Endothelial cell of umbilical vein (primary cell): ENCODE data around the gene ADCY9. TPM values are rescaled to one million over a fixed set of nuclear protein-coding genes. Genes with fewer than 3 reads are reported as not detected.

Source experiments
- BruUV-seq: library from RNA; stranded (reverse); fragments of 400-500 nt; replicated peaks from 2 replicates; lab custom pipeline; 2021; lab: Mats Ljungman, UMichigan
- CTCF ChIA-PET: fragments of 300-600, 350-600 bp; sonication (Branson Sonifier 250); formaldehyde crosslinking; loops from one replicate; lab custom pipeline; 2021; ENCODE audit warnings: antibody characterized with exemption, inconsistent platforms; lab: Charles Lee
- POLR2A ChIA-PET: fragments of 300-600, 350-600 bp; sonication (Branson Sonifier 250); formaldehyde crosslinking; loops from one replicate; lab custom pipeline; 2021; ENCODE audit warnings: antibody characterized with exemption, inconsistent platforms; lab: Charles Lee
- DNase-seq: peaks from one replicate; pipeline ENCODE4 v3.0.0-alpha.2; 2011; ENCODE audit warnings: low read depth, low spot score
- FAIRE-seq: peaks from 2 replicates; lab custom pipeline; 2011; peaks lifted over from hg19 to GRCh38; lab: Jason Lieb, UNC
- H2AFZ ChIP-seq: 2 replicates; pipeline ENCODE4 v1.6.0; 2012; ENCODE audit warnings: low read depth, low read length, control low read depth, inconsistent platforms
- H3K27ac ChIP-seq: 2 replicates; pipeline ENCODE4 v1.5.1; 2011; ENCODE audit warnings: low read depth, mild to moderate bottlenecking, control low read depth, low read length, moderate library complexity; ENCODE audit not compliant: insufficient read depth
- H3K27me3 ChIP-seq, 2 experiments: 2 replicates each; pipeline versions ENCODE4 v1.6.0 to v1.6.1; 2011; ENCODE audit warnings: low read length in 2 of 2, mixed read lengths in 1 of 2; ENCODE audit not compliant: control insufficient read depth in 2 of 2, insufficient read depth in 2 of 2
- H3K36me3 ChIP-seq, 2 experiments: 2 replicates in 1 of 2; 3 replicates in 1 of 2; pipeline ENCODE4 v1.5.1; 2011; ENCODE audit warnings: low read length in 2 of 2, mild to moderate bottlenecking in 1 of 2, moderate library complexity in 1 of 2; ENCODE audit not compliant: control insufficient read depth in 2 of 2, insufficient read depth in 2 of 2; ENCODE audit errors: extremely low read depth in 1 of 2
- H3K4me1 ChIP-seq: 3 replicates; pipeline ENCODE4 v1.5.1; 2011; ENCODE audit warnings: mild to moderate bottlenecking, low read length; ENCODE audit not compliant: control insufficient read depth, insufficient read depth; ENCODE audit errors: extremely low read depth
- H3K4me2 ChIP-seq: 2 replicates; pipeline ENCODE4 v1.6.1; 2011; ENCODE audit warnings: low read length, control low read depth, mixed read lengths; ENCODE audit not compliant: insufficient read depth
- H3K4me3 ChIP-seq, 3 experiments: fragments of 200-600 bp in 1 of 3; sonication (generic), shearing (Covaris generic) in 1 of 3; replicated peaks in 1 of 3; 2 replicates each; pipeline ENCODE4 v1.5.1; 2011 to 2016; ENCODE audit warnings: control low read depth in 3 of 3, low read length in 3 of 3, mild to moderate bottlenecking in 2 of 3, inconsistent platforms in 1 of 3, low read depth in 1 of 3, moderate library complexity in 1 of 3; ENCODE audit not compliant: insufficient read depth in 1 of 3
- H3K79me2 ChIP-seq: 2 replicates; pipeline ENCODE4 v1.6.0; 2012; ENCODE audit warnings: low read length, inconsistent platforms; ENCODE audit not compliant: control insufficient read depth, insufficient read depth
- H3K9ac ChIP-seq: replicated peaks from 2 replicates; pipeline ENCODE3; 2011; ENCODE audit warnings: low read length, control low read depth; ENCODE audit not compliant: insufficient read depth; ENCODE audit errors: extremely low read depth
- H3K9me1 ChIP-seq: replicated peaks from 3 replicates; pipeline ENCODE4 v1.6.0; 2011; ENCODE audit warnings: mild to moderate bottlenecking, low read length; ENCODE audit not compliant: control insufficient read depth, insufficient read depth; ENCODE audit errors: extremely low read depth
- H3K9me3 ChIP-seq: replicated peaks from 2 replicates; pipeline ENCODE4 v1.5.1; 2012; ENCODE audit warnings: low read length, inconsistent platforms; ENCODE audit not compliant: control insufficient read depth, insufficient read depth
- H4K20me1 ChIP-seq: replicated peaks from 2 replicates; pipeline ENCODE3; 2011; ENCODE audit warnings: mild to moderate bottlenecking, low read length; ENCODE audit not compliant: control insufficient read depth, insufficient read depth; ENCODE audit errors: extremely low read depth
- EZH2 ChIP-seq: IDR thresholded peaks from 2 replicates; pipeline ENCODE4 v1.6.1; 2012; ENCODE audit warnings: borderline replicate concordance, low read depth, mild to moderate bottlenecking, moderate library complexity, low read length, inconsistent platforms; ENCODE audit not compliant: severe bottlenecking
- FOS ChIP-seq: IDR thresholded peaks from 2 replicates; pipeline ENCODE4 v1.6.1; 2011; ENCODE audit warnings: mild to moderate bottlenecking, low read length, moderate library complexity, borderline replicate concordance; ENCODE audit not compliant: insufficient read depth
- GATA2 ChIP-seq: IDR thresholded peaks from 2 replicates; pipeline ENCODE4 v1.7.0; 2011; ENCODE audit warnings: low read depth, mild to moderate bottlenecking, moderate library complexity, mixed read lengths, low read length; ENCODE audit not compliant: insufficient read length, insufficient read depth
- JUN ChIP-seq: IDR thresholded peaks from 2 replicates; pipeline ENCODE4 v1.6.1; 2011; ENCODE audit warnings: borderline replicate concordance, low read depth; ENCODE audit not compliant: insufficient read length, insufficient read depth
- MYC ChIP-seq: IDR thresholded peaks from one replicate; pipeline ENCODE4 v1.6.1; 2011; ENCODE audit warnings: mild to moderate bottlenecking, low read depth, low read length
- POLR2A ChIP-seq: IDR thresholded peaks from 2 replicates; pipeline ENCODE4 v1.6.1; 2012; ENCODE audit warnings: low read depth, mild to moderate bottlenecking, control low read depth, low read length
- POLR2AphosphoS5 ChIP-seq: IDR thresholded peaks from 2 replicates; pipeline ENCODE4 v1.6.1; 2012; ENCODE audit warnings: low read depth, mild to moderate bottlenecking, control low read depth, low read length, moderate library complexity; ENCODE audit not compliant: insufficient read depth
- dilution Hi-C: fragments of 300-500 bp; cut with MboI; formaldehyde crosslinking; loops from one replicate; pipeline ENCODE4 v1.15.0; 2019; ENCODE audit warnings: low sequenced_read_pairs; ENCODE audit not compliant: extremely low pct_ligation_motif_present
- intact Hi-C: fragments of 100-400 bp; cut with micrococcal nuclease; formaldehyde crosslinking; loops from one replicate; pipeline ENCODE4 v1.10.0; 2022
- polyA plus RNA-seq, 4 experiments: library from polyadenylated mRNA; depleted of rRNA in 3 of 4; stranded (reverse) in 3 of 4; unstranded in 1 of 4; fragments of >200 nt; gene quantifications; 2 replicates each; pipeline versions ENCODE4 v1.2.1 to v1.2.3, GENCODE V29; 2011 to 2012; ENCODE audit warnings: missing spikeins in 1 of 4
- total RNA-seq: library from RNA; stranded (reverse); gene quantifications from 2 replicates; pipeline ENCODE4 v1.2.3, GENCODE V29; 2021
- TF ChIP-seq, protein P1 (sequence below): IDR thresholded peaks from 2 replicates; pipeline ENCODE4 v1.6.1; 2011; ENCODE audit not compliant: insufficient read depth, insufficient read length
- TF ChIP-seq, protein P2 (sequence below), 2 donors: IDR thresholded peaks; 1 replicate in 1 of 2; 2 replicates in 1 of 2; pipeline ENCODE4 v1.5.1; 2011; ENCODE audit warnings: low read length in 2 of 2, mild to moderate bottlenecking in 2 of 2, moderate library complexity in 2 of 2, control low read depth in 1 of 2, inconsistent platforms in 1 of 2, low read depth in 1 of 2; ENCODE audit not compliant: insufficient read depth in 1 of 2; ENCODE audit errors: extremely low read depth in 1 of 2

Gene ADCY9
- total and polyA plus RNA-seq, 2 donors (not counting 3 experiments of a cell fraction or from before 2014, with no cell fraction given) = 6.8 to 14.0 TPM

DNA sequence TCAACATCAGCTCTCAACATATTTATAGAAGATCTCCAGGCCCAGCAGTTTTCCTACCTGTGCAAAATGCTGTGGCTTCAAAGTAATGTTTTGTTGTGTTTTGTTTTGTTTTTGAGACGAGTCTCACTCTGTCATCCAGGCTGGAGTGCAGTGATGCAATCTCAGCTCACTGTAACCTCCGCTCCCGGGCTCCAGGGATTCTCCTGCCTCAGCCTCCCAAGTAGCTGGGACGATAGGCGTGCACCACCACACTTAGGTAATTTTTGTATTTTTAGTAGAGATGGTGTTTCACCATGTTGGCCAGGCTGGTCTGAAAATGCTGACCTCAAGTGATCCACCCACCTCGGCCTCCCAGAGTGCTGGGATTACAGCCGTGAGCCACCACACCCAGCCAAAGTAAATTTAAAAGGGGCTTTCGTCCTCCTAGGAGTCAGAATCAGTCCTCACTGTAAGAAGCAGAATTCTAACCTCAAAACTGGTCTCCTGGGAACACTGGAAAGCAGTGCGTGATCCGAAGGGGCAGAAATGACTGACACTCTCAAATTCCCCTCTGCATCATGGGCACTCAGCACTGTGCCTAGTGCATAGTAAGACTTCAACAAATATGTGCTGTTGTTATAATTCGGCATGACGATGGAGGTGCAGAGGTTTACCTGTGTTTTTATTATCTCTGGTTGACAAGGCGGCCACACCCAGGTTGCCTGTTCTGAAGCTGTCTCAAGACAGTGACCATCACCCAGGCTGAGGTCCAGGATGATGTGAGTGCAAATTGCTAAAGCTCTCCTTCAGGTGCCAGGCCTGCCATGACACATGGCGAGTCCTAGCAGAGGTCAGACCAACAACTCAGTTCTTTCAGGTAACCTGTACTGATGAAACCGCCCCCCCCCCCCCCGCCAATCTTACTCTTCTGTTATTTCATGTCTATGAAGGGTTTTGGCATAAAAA is 59.8 kb downstream of the ADCY9 start:
- Histone ChIP-seq H4K20me1 (no peaks in the 10 kb centered on the region), H3K4me3 (no peak overlapping the region), H3K27ac (no peak overlapping the region), H3K79me2 (no peaks in the 10 kb centered on the region), H3K27me3 (no peaks in the 10 kb centered on the region), H3K9ac (no peak overlapping the region), H3K36me3 (no peaks in the 10 kb centered on the region), H3K4me1 (peaks cover 24% of the 10 kb centered on the region), H3K9me1 (no peaks in the 10 kb centered on the region), H3K4me2 (no peak overlapping the region), H2AFZ (no peak overlapping the region), H3K9me3 (no peaks in the 10 kb centered on the region)
- ChIA-PET CTCF (no interaction called here), POLR2A (no interaction called here)
- intact Hi-C loops (no loop called here), dilution Hi-C loops (no loop called here)
- FAIRE-seq (no peak), DNase-seq (no peak)
- no TSS peak for BruUV-seq
- no peak for TF ChIP-seq POLR2A
- TF ChIP-seq, protein P1, sequence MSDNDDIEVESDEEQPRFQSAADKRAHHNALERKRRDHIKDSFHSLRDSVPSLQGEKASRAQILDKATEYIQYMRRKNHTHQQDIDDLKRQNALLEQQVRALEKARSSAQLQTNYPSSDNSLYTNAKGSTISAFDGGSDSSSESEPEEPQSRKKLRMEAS = no peak
- TF ChIP-seq FOS = no peak
- TF ChIP-seq GATA2 = no peak
- no peak for TF ChIP-seq JUN
- no peak for TF ChIP-seq POLR2AphosphoS5
- no peak for TF ChIP-seq MYC
- TF ChIP-seq, protein P2, sequence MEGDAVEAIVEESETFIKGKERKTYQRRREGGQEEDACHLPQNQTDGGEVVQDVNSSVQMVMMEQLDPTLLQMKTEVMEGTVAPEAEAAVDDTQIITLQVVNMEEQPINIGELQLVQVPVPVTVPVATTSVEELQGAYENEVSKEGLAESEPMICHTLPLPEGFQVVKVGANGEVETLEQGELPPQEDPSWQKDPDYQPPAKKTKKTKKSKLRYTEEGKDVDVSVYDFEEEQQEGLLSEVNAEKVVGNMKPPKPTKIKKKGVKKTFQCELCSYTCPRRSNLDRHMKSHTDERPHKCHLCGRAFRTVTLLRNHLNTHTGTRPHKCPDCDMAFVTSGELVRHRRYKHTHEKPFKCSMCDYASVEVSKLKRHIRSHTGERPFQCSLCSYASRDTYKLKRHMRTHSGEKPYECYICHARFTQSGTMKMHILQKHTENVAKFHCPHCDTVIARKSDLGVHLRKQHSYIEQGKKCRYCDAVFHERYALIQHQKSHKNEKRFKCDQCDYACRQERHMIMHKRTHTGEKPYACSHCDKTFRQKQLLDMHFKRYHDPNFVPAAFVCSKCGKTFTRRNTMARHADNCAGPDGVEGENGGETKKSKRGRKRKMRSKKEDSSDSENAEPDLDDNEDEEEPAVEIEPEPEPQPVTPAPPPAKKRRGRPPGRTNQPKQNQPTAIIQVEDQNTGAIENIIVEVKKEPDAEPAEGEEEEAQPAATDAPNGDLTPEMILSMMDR (IDR thresholded peaks at IDR 0.05; ENCODE audit: extremely low read depth in 1 of 2, insufficient read depth in 1 of 2, low read depth in 1 of 2, low read length in 2 of 2) = no peak
- no peak for TF ChIP-seq EZH2
